Measurements from ENCODE around the gene CLOCK.

DNA sequence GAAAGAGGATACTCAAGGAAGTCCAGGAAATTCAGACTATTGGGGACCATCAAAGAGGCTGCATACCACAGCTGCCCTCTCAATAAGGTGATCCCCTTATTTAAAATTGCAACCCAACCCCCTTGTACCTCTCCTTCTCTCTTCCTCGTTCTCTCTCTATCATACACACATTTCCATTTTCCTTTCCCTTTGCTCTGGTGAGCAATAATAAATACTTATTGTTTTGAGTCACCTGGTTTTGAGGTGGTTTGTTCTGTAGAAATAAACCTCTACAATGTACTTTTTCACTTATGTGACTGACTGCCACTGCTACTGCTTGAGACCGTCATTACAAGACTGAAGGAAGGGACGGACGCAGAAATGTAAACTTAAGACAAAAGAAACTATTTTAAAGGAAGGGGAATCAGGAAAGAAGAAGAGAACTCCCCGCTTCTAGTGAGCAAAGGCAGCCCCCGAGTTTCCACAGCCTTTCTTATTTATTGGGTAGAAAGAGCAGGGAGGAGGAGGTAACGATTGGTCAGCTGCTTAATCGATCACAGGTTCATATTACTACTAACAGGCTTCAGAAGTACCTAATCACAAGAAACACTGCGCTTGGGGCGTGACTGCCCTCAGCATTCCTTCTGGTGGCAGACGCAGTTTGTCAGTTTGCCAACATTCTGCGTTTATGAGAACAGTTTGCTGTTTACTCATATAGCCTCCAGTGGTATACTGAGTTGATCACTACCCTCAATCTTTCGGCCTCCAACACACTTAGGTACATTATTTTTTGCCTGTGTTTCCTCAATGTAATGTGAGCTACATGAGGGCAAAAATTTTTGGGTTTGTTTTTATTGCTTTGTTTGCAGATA is 167.9 kb downstream of the CLOCK start:
- TF ChIP-seq, protein P1, sequence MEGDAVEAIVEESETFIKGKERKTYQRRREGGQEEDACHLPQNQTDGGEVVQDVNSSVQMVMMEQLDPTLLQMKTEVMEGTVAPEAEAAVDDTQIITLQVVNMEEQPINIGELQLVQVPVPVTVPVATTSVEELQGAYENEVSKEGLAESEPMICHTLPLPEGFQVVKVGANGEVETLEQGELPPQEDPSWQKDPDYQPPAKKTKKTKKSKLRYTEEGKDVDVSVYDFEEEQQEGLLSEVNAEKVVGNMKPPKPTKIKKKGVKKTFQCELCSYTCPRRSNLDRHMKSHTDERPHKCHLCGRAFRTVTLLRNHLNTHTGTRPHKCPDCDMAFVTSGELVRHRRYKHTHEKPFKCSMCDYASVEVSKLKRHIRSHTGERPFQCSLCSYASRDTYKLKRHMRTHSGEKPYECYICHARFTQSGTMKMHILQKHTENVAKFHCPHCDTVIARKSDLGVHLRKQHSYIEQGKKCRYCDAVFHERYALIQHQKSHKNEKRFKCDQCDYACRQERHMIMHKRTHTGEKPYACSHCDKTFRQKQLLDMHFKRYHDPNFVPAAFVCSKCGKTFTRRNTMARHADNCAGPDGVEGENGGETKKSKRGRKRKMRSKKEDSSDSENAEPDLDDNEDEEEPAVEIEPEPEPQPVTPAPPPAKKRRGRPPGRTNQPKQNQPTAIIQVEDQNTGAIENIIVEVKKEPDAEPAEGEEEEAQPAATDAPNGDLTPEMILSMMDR (conservative IDR thresholded peaks at IDR 0.05; ENCODE audit: low read length) = no peak
- no peak for TF ChIP-seq EZH2phosphoT487 (IDR thresholded peaks at IDR 0.05; ENCODE audit: borderline replicate concordance)

Data from Loucy (cell line).